ENCODE results near the gene RNU7-1. TPM values are rescaled to one million over a fixed set of nuclear protein-coding genes. Genes with fewer than 3 reads are reported as not detected.
"Not testable (repeated sequence)": the region's sequence is repeated elsewhere in the genome, so short reads cannot be mapped to it uniquely, and the experiment has no call there.

Gene RNU7-1
- total and polyA plus RNA-seq, 2 experiments from 2014 or later, result not detected

GRCh38 chr12:6905414-6906040 is 38.1 kb upstream of the RNU7-1 start:
- no peak for TF ChIP-seq EZH2 (IDR thresholded peaks at IDR 0.05; ENCODE audit: insufficient read depth, poor library complexity, severe bottlenecking)
- no peak for TF ChIP-seq EZH2phosphoT487 (IDR thresholded peaks at IDR 0.05; ENCODE audit: insufficient read depth, low read depth)
- Histone ChIP-seq H3K9me2 (ENCODE audit: insufficient read depth) (no peaks in the 10 kb centered on the region), H3K4me1 (ENCODE audit: insufficient read depth) (peaks cover 8% of the 10 kb centered on the region; the same call in 1 of the 2 replicates), H3K27me3 (replicated peaks; ENCODE audit: insufficient read depth) (no peaks in the 10 kb centered on the region), H3K4me3 (peak overlapping the region; percentile 97), H3K79me2 (ENCODE audit: insufficient read depth) (no peaks in the 10 kb centered on the region), H3K27ac (peak overlapping the region; percentile 75), H2AFZ (peak overlapping the region; percentile 97), H3K9ac (peak overlapping the region; percentile 96), H3K9me3 (ENCODE audit: low read depth) (no peaks in the 10 kb centered on the region), H3K36me3 (ENCODE audit: low read depth) (no peaks in the 10 kb centered on the region), H3K4me2 (ENCODE audit: unreplicated experiment) (peak overlapping the region; percentile 100), H4K20me1 (ENCODE audit: insufficient read depth) (no peaks in the 10 kb centered on the region), H3F3A (ENCODE audit: insufficient read depth) (no peaks in the 10 kb centered on the region)
- WGBS, 2 experiments (ENCODE audit: low coverage in 1 of 2, low lambda C conversion rate in 2 of 2, missing lambda C conversion rate in 2 of 2), result 33 to 39% methylated on average over 4 to 5 of the region's 5 CpGs
- DNase-seq, result no peak
- in situ Hi-C loops (cut with MboI), result no loop called here

GRCh38 chr12:6908141-6908540 is 35.5 kb upstream of the RNU7-1 start:
- H4K20me1 ChIP-seq (ENCODE audit: insufficient read depth); H3K79me2 ChIP-seq (ENCODE audit: insufficient read depth); H3K4me1 ChIP-seq (ENCODE audit: insufficient read depth); H3F3A ChIP-seq (ENCODE audit: insufficient read depth); H3K36me3 ChIP-seq (ENCODE audit: low read depth); H3K27ac ChIP-seq; H3K27me3 ChIP-seq (replicated peaks; ENCODE audit: insufficient read depth); H3K9me2 ChIP-seq (ENCODE audit: insufficient read depth); H3K4me2 ChIP-seq (ENCODE audit: unreplicated experiment); in situ Hi-C loops (cut with MboI); H3K9me3 ChIP-seq (ENCODE audit: low read depth); H2AFZ ChIP-seq; H3K9ac ChIP-seq; H3K4me3 ChIP-seq; DNase-seq: not testable (repeated sequence)
- 88 to 94% methylated on average over 11 of the region's 11 CpGs for WGBS, 2 experiments (ENCODE audit: low coverage in 1 of 2, low lambda C conversion rate in 2 of 2, missing lambda C conversion rate in 2 of 2)

- no peaks in the 10 kb centered on the region for H3K9me2 ChIP-seq (ENCODE audit: insufficient read depth)
- no peaks in the 10 kb centered on the region for H4K20me1 ChIP-seq (ENCODE audit: insufficient read depth)
- H2AFZ ChIP-seq, result no peak overlapping the region
- no peaks in the 10 kb centered on the region for H3K27me3 ChIP-seq (replicated peaks; ENCODE audit: insufficient read depth)
- no peak for DNase-seq
- no peak for TF ChIP-seq EZH2 (IDR thresholded peaks at IDR 0.05; ENCODE audit: insufficient read depth, poor library complexity, severe bottlenecking)
- TF ChIP-seq EZH2phosphoT487 (IDR thresholded peaks at IDR 0.05; ENCODE audit: insufficient read depth, low read depth), result no peak
- H3K4me2 ChIP-seq (ENCODE audit: unreplicated experiment), result no peak overlapping the region
- H3K4me3 ChIP-seq, result no peak overlapping the region
- no peaks in the 10 kb centered on the region for H3K9me3 ChIP-seq (ENCODE audit: low read depth)
- H3F3A ChIP-seq (ENCODE audit: insufficient read depth), result no peaks in the 10 kb centered on the region
- peaks cover 7% of the 10 kb centered on the region; the same call in 1 of the 2 replicates for H3K4me1 ChIP-seq (ENCODE audit: insufficient read depth)
- no peaks in the 10 kb centered on the region for H3K36me3 ChIP-seq (ENCODE audit: low read depth)
- in situ Hi-C loops (cut with MboI), result no loop called here
- H3K27ac ChIP-seq, result no peak overlapping the region
- no peak overlapping the region for H3K9ac ChIP-seq
- H3K79me2 ChIP-seq (ENCODE audit: insufficient read depth), result no peaks in the 10 kb centered on the region
- WGBS, 2 experiments (ENCODE audit: low coverage in 1 of 2, low lambda C conversion rate in 2 of 2, missing lambda C conversion rate in 2 of 2), result 48 to 62% methylated on average over 4 of the region's 4 CpGs
These were observed 34.0 kb upstream of the RNU7-1 start for GRCh38 chr12:6909421-6910145.

- Histone ChIP-seq H4K20me1 (ENCODE audit: insufficient read depth) (no peaks in the 10 kb centered on the region), H3K9me2 (ENCODE audit: insufficient read depth) (no peaks in the 10 kb centered on the region), H3K4me2 (ENCODE audit: unreplicated experiment) (no peak overlapping the region), H3K9me3 (ENCODE audit: low read depth) (no peaks in the 10 kb centered on the region), H2AFZ (no peak overlapping the region), H3F3A (ENCODE audit: insufficient read depth) (no peaks in the 10 kb centered on the region), H3K4me3 (no peak overlapping the region), H3K9ac (no peak overlapping the region), H3K36me3 (ENCODE audit: low read depth) (no peaks in the 10 kb centered on the region), H3K27me3 (replicated peaks; ENCODE audit: insufficient read depth) (no peaks in the 10 kb centered on the region), H3K27ac (no peak overlapping the region), H3K4me1 (ENCODE audit: insufficient read depth) (peaks cover 10% of the 10 kb centered on the region; the same call in 1 of the 2 replicates), H3K79me2 (ENCODE audit: insufficient read depth) (peaks cover 11% of the 10 kb centered on the region; the same call in 1 of the 2 replicates)
- TF ChIP-seq EZH2 (IDR thresholded peaks at IDR 0.05; ENCODE audit: insufficient read depth, poor library complexity, severe bottlenecking) (no peak), EZH2phosphoT487 (IDR thresholded peaks at IDR 0.05; ENCODE audit: insufficient read depth, low read depth) (no peak)
- DNase-seq, result no peak
- 83 to 89% methylated on average over 14 to 15 of the region's 15 CpGs for WGBS, 2 experiments (ENCODE audit: low coverage in 1 of 2, low lambda C conversion rate in 2 of 2, missing lambda C conversion rate in 2 of 2)
- in situ Hi-C loops (cut with MboI), result no loop called here
These were observed 31.3 kb upstream of the RNU7-1 start for GRCh38 chr12:6912164-6912935.
